Activated T-helper 17 cell treated with anti-CD3 and anti-CD28 coated beads, Interleukin-2, amount 50 U/mL, for 72 hours (primary cell): ENCODE results near the gene CFAP157. TPM values are rescaled to one million over a fixed set of nuclear protein-coding genes. Genes with fewer than 3 reads are reported as not detected.

Experiments used
- ATAC-seq: fragments of 150-1000 bp; cut with Tn5 transposase; replicated peaks from 2 replicates; pipeline ENCODE4 v1.10.0; 2021; ENCODE audit warnings: mild to moderate bottlenecking, moderate library complexity
- H3K27ac Mint-ChIP-seq: one replicate; pipeline ENCODE4 v1.8.0; 2022; ENCODE audit warnings: mixed read lengths
- H3K27me3 Mint-ChIP-seq: one replicate; pipeline ENCODE4 v1.8.0; 2022; ENCODE audit warnings: mixed read lengths
- H3K36me3 Mint-ChIP-seq: one replicate; pipeline ENCODE4 v1.8.0; 2022; ENCODE audit warnings: low read depth, mild to moderate bottlenecking, mixed read lengths
- H3K4me1 Mint-ChIP-seq: one replicate; pipeline ENCODE4 v1.8.0; 2022; ENCODE audit warnings: mixed read lengths
- H3K4me3 Mint-ChIP-seq: one replicate; pipeline ENCODE4 v1.8.0; 2022; ENCODE audit warnings: mild to moderate bottlenecking, mixed read lengths
- H3K9me3 Mint-ChIP-seq: one replicate; pipeline ENCODE4 v1.8.0; 2022; ENCODE audit warnings: mixed read lengths
- total RNA-seq, 2 donors: library from RNA; stranded (reverse); gene quantifications; one replicate each; pipeline ENCODE4 v1.2.3, GENCODE V29; 2022

CFAP157 gene
- under 1 TPM in 1 of 2 donors, not detected in 1; 0.13 TPM for total RNA-seq

GRCh38 chr9:127706836-127707241 lies at the start of gene CFAP157:
TSS of gene CFAP157 (plus strand) at chr9:127706988. CDS start at chr9:127707032, 44 bp downstream.
- no peak for ATAC-seq
- peaks cover 6% of the 10 kb centered on the region for H3K4me1 Mint-ChIP-seq
- H3K27me3 Mint-ChIP-seq: no peaks in the 10 kb centered on the region
- H3K36me3 Mint-ChIP-seq: no peaks in the 10 kb centered on the region
- peak within 1 kb of the TSS; percentile 75 for H3K27ac Mint-ChIP-seq
- peak within 1 kb of the TSS; percentile 26 for H3K4me3 Mint-ChIP-seq
- no peaks in the 10 kb centered on the region for H3K9me3 Mint-ChIP-seq

GRCh38 chr9:127658428-127658827 lies 48.4 kb upstream of the CFAP157 start:
- no peak overlapping the region for H3K4me3 Mint-ChIP-seq
- no peaks in the 10 kb centered on the region for H3K4me1 Mint-ChIP-seq
- no peaks in the 10 kb centered on the region for H3K9me3 Mint-ChIP-seq
- H3K27me3 Mint-ChIP-seq: no peaks in the 10 kb centered on the region
- peaks cover 5% of the 10 kb centered on the region for H3K36me3 Mint-ChIP-seq
- H3K27ac Mint-ChIP-seq: no peak overlapping the region
- ATAC-seq: no peak

DNA sequence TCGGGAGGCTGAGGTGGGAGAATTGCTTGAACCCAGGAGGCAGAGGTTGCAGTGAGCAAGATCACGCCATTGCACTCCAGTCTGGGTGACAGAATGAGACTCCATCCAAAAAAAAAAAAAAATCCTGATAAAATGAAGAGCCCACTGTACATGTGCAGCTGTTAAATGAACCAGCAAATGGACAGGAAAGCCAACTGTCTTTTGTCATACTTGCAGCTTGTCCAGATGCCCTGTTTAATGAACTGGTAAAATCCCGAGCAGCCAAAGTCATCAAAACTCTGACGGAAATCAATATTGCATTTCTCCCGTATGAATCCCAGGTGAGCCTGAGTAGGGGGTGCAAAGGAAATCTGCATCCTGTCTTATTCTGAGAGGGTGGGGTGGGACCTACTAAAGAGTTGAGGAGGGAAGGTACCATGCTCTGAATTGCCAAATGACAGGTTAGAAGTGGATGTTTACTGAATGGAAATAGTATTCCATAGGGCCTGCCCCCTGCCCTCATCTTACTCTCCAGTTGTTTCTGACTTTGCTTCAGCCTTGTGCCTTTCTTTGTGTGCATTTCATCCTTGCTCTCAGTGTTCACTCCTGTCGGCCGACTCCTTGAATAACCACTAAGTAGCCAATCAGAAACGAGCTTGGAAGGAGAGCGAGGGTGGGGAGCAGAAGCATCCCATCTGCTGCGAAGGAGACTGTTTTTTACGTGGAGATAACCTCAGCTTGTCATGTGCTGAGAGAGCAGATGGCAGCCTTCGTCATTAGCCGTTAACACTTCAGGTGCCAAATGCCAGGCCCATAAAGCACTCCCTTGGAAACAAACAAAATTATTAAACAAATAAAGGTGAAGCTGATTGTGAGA lies 45.7 kb upstream of the CFAP157 start:
- Mint-ChIP-seq H3K27ac (no peak overlapping the region), H3K36me3 (peaks cover 5% of the 10 kb centered on the region), H3K4me3 (no peak overlapping the region), H3K4me1 (no peaks in the 10 kb centered on the region), H3K9me3 (no peaks in the 10 kb centered on the region), H3K27me3 (no peaks in the 10 kb centered on the region)
- ATAC-seq: no peak

DNA sequence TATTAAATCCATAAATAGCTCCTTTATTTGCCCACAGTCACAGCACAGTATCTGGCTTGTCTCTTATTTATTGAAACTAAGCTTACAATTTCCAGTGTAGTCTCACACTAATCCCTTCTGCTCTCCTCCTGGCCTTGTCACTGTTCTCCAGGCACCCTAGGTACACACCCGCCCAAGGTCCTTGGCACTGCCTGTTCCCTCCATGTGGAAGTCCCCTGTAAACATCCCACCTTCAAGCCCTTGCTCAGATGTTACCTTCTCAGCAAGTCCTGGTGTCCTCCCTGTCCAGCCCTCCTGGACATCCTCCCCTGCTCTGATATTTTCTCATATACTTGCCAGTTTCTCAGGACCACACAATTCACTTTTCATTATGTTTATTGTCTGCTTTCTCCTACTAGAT lies 44.2 kb upstream of the CFAP157 start:
- Mint-ChIP-seq H3K27ac (no peak overlapping the region), H3K4me3 (no peak overlapping the region), H3K4me1 (no peaks in the 10 kb centered on the region), H3K27me3 (no peaks in the 10 kb centered on the region), H3K9me3 (no peaks in the 10 kb centered on the region), H3K36me3 (peaks cover 5% of the 10 kb centered on the region)
- ATAC-seq: no peak

DNA sequence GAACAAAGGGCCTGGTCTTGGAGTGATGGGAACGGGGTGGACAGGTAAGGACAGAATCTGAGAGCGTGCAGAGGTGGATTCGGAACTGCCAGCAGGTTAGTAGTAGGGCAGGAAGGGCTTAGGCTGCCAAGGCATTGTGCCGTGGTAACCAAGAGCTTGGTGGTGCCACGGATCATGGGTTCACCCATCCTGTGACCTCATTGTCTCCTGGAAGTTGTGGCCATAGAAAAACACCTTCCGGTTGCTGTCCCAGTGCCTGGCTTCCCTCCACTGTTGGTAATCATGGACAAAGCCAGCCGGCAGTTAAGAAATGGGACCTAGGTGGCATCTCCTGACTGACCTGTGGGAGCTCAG lies 42.5 kb upstream of the CFAP157 start:
- Mint-ChIP-seq H3K27ac (no peak overlapping the region), H3K9me3 (no peaks in the 10 kb centered on the region), H3K36me3 (peaks cover 5% of the 10 kb centered on the region), H3K4me1 (no peaks in the 10 kb centered on the region), H3K4me3 (no peak overlapping the region), H3K27me3 (no peaks in the 10 kb centered on the region)
- ATAC-seq: no peak

GRCh38 chr9:127664678-127665507 lies 41.9 kb upstream of the CFAP157 start:
- peaks cover 5% of the 10 kb centered on the region for H3K36me3 Mint-ChIP-seq
- H3K27ac Mint-ChIP-seq: no peak overlapping the region
- no peak overlapping the region for H3K4me3 Mint-ChIP-seq
- no peaks in the 10 kb centered on the region for H3K4me1 Mint-ChIP-seq
- H3K9me3 Mint-ChIP-seq: no peaks in the 10 kb centered on the region
- ATAC-seq: no peak
- no peaks in the 10 kb centered on the region for H3K27me3 Mint-ChIP-seq

- Mint-ChIP-seq H3K4me1 (no peaks in the 10 kb centered on the region), H3K4me3 (no peak overlapping the region), H3K9me3 (no peaks in the 10 kb centered on the region), H3K36me3 (peaks cover 20% of the 10 kb centered on the region), H3K27ac (no peak overlapping the region), H3K27me3 (no peaks in the 10 kb centered on the region)
- ATAC-seq: no peak
Observed at GRCh38 chr9:127667127-127667844, 39.5 kb upstream of the CFAP157 start.

DNA sequence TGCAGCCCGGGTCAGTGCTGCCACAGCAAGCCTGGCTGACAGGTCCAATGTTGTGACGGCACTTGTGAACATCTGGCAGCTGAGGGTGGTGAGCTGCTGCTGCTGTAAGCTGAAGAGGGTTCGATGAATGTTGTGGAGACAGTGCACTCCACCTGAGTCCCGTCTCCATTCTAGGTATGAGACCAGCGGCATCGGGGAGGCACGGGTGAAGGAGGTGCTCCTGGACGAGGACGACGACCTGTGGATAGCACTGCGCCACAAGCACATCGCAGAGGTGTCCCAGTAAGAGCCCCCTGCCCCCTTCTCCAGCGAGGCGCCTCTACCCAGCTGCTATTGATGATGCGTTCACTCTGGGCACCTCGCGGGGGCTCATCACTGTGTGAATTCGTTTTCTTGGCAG lies 38.9 kb upstream of the CFAP157 start:
- ATAC-seq: no peak
- Mint-ChIP-seq H3K27ac (no peak overlapping the region), H3K9me3 (no peaks in the 10 kb centered on the region), H3K27me3 (no peaks in the 10 kb centered on the region), H3K4me3 (no peak overlapping the region), H3K36me3 (peaks cover 19% of the 10 kb centered on the region), H3K4me1 (no peaks in the 10 kb centered on the region)

GRCh38 chr9:127673234-127673633 lies 33.6 kb upstream of the CFAP157 start:
- Mint-ChIP-seq H3K4me3 (no peak overlapping the region), H3K27ac (no peak overlapping the region), H3K27me3 (no peaks in the 10 kb centered on the region), H3K36me3 (peaks cover 18% of the 10 kb centered on the region), H3K9me3 (no peaks in the 10 kb centered on the region), H3K4me1 (no peaks in the 10 kb centered on the region)
- ATAC-seq: no peak

GRCh38 chr9:127676638-127677037 lies 30.1 kb upstream of the CFAP157 start:
- Mint-ChIP-seq H3K4me3 (no peak overlapping the region), H3K27me3 (no peaks in the 10 kb centered on the region), H3K4me1 (no peaks in the 10 kb centered on the region), H3K9me3 (no peaks in the 10 kb centered on the region), H3K36me3 (peaks cover 9% of the 10 kb centered on the region), H3K27ac (no peak overlapping the region)
- ATAC-seq: no peak

- no peak overlapping the region for H3K27ac Mint-ChIP-seq
- no peaks in the 10 kb centered on the region for H3K4me1 Mint-ChIP-seq
- no peaks in the 10 kb centered on the region for H3K9me3 Mint-ChIP-seq
- no peak for ATAC-seq
- H3K4me3 Mint-ChIP-seq: no peak overlapping the region
- no peaks in the 10 kb centered on the region for H3K36me3 Mint-ChIP-seq
- no peaks in the 10 kb centered on the region for H3K27me3 Mint-ChIP-seq
Observed at GRCh38 chr9:127679506-127679905, 27.3 kb upstream of the CFAP157 start.

DNA sequence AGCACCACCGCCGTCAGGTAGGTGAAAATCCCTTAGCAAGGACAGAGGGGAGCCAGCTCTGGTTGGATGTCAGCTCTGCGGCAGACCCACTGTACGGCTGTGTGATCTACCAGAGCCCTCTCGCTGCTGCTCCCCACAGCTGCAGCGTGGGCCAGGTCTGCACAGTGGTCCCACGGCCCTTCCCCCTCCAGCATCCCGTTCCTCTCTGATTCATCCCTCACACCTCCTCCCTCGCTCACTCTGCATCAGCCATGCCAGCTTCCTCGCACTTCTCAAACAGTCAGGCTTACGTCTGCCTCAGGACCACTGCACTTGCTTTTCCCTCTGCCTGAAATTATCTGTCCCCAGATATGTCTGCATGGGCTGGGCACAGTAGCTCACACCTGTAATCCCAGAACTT lies 26.6 kb upstream of the CFAP157 start:
- Mint-ChIP-seq H3K4me1 (no peaks in the 10 kb centered on the region), H3K9me3 (no peaks in the 10 kb centered on the region), H3K4me3 (no peak overlapping the region), H3K27me3 (no peaks in the 10 kb centered on the region), H3K36me3 (no peaks in the 10 kb centered on the region), H3K27ac (no peak overlapping the region)
- no peak for ATAC-seq

- H3K27ac Mint-ChIP-seq: no peak overlapping the region
- no peaks in the 10 kb centered on the region for H3K36me3 Mint-ChIP-seq
- no peaks in the 10 kb centered on the region for H3K9me3 Mint-ChIP-seq
- no peaks in the 10 kb centered on the region for H3K4me1 Mint-ChIP-seq
- no peak for ATAC-seq
- H3K4me3 Mint-ChIP-seq: no peak overlapping the region
- no peaks in the 10 kb centered on the region for H3K27me3 Mint-ChIP-seq
Observed at GRCh38 chr9:127680846-127681245, 25.9 kb upstream of the CFAP157 start.

DNA sequence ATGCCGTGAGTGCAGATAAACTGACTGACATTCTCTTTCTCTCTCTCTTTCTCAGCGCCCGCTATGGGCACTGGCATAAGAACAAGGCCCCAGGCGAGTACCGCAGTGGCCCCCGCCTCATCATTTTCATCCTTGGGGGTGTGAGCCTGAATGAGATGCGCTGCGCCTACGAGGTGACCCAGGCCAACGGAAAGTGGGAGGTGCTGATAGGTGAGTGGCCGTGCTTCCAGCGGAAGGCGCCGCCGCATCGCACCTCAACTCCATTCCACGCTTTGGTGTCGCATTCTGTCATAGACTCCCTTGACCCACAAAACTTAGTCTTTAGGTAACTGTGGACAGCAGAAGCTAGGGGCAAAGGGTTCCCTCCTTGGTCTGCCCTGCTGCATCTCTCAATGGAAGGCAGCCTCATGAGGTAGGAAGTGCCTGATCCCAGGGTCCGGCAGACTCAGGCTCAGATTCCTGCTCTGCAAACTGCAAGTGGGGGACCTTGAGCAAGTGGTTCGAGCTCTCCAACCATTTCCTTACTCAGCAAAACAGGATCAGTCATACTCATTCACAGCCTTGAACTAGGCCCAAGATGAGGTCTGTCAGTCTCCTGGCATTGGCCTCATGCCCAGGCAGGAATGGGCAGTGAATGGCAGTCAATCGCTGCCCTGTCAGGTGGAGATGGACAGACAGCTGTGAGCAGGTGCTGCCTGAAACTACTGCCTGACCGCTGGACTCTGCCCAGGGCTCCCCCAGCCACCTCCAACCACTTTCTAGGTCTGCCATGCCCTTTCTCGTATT lies 24.2 kb upstream of the CFAP157 start:
- H3K4me1 Mint-ChIP-seq: no peaks in the 10 kb centered on the region
- no peak overlapping the region for H3K4me3 Mint-ChIP-seq
- no peak overlapping the region for H3K27ac Mint-ChIP-seq
- no peaks in the 10 kb centered on the region for H3K36me3 Mint-ChIP-seq
- no peak for ATAC-seq
- H3K27me3 Mint-ChIP-seq: no peaks in the 10 kb centered on the region
- no peaks in the 10 kb centered on the region for H3K9me3 Mint-ChIP-seq
